ENCODE measurements around the gene MYMX. TPM values are rescaled to one million over a fixed set of nuclear protein-coding genes. Genes with fewer than 3 reads are reported as not detected.

MYMX gene
- total RNA-seq, 4 donors from 2014 or later: not detected

GRCh38 chr6:44226368-44227147 lies 9.8 kb downstream of the MYMX start:
- WGBS, 2 donors: 40 to 52% methylated on average over 15 of the region's 15 CpGs
- Histone ChIP-seq H3K4me3 (peak overlapping the region in 1 of 4 donors; percentile 8), H3K9me3 (no peaks in the 10 kb centered on the region), H3K27me3 (no peaks in the 10 kb centered on the region), H3K36me3 (peaks cover 0 to 23% (median 0%) of the 10 kb centered on the region in 3 donors), H3K27ac (peak overlapping the region in 3 of 4 donors; percentile 60 to 74 (median 70)), H3K4me1 (peaks cover 0 to 94% (median 46%) of the 10 kb centered on the region in 4 donors)
- no peak for DNase-seq (ENCODE audit: low spot score in 2 of 2)
- TF ChIP-seq EP300 (IDR thresholded peaks at IDR 0.05): no peak
- no peak for TF ChIP-seq CTCF (IDR thresholded peaks at IDR 0.05)
- TF ChIP-seq POLR2A (IDR thresholded peaks at IDR 0.05): no peak

- Histone ChIP-seq H3K36me3 (peaks cover 0 to 30% (median 0%) of the 10 kb centered on the region in 3 donors), H3K4me3 (peak overlapping the region in 1 of 4 donors; percentile 8), H3K27ac (peak overlapping the region in 3 of 4 donors; percentile 60 to 74 (median 70)), H3K9me3 (no peaks in the 10 kb centered on the region), H3K4me1 (peaks cover 0 to 87% (median 41%) of the 10 kb centered on the region in 4 donors), H3K27me3 (no peaks in the 10 kb centered on the region)
- no peak for DNase-seq (ENCODE audit: low spot score in 2 of 2)
- TF ChIP-seq EP300 (IDR thresholded peaks at IDR 0.05) (no peak), CTCF (IDR thresholded peaks at IDR 0.05) (no peak), POLR2A (IDR thresholded peaks at IDR 0.05) (no peak)
- 65 to 72% methylated on average over 7 of the region's 7 CpGs for WGBS, 2 donors
These were observed 10.5 kb downstream of the MYMX start for GRCh38 chr6:44227148-44227793.

DNA sequence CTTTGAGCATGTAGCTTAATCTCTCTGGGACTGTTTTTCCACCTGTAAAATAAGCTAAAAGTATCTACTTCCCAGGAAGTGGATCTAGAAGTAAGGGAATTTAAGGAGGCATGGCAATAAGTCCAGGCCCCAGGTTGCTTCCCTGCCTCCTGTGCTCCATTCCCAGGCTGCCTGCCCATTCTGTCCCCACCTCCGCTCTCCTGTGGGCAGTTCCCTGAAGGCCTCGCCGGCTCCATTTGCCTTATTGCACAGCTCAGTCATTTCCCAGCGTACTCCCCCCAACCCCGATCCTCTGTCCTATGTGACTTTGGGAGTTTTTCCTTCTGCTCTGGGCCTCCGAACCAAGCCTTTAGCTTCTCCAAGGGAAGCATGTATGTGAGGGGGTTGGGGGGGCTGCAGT lies 11.3 kb downstream of the MYMX start:
- peak overlapping the region in 2 of 4 donors; percentile 70 to 74 for H3K27ac ChIP-seq
- no peak for TF ChIP-seq CTCF (IDR thresholded peaks at IDR 0.05)
- TF ChIP-seq EP300 (IDR thresholded peaks at IDR 0.05): no peak
- no peak for TF ChIP-seq POLR2A (IDR thresholded peaks at IDR 0.05)
- DNase-seq (ENCODE audit: low spot score in 2 of 2): no peak
- no peaks in the 10 kb centered on the region for H3K27me3 ChIP-seq
- peaks cover 0 to 87% (median 33%) of the 10 kb centered on the region in 4 donors for H3K4me1 ChIP-seq
- WGBS, 2 donors: 76 to 81% methylated on average over 6 of the region's 6 CpGs
- H3K4me3 ChIP-seq: no peak overlapping the region
- H3K36me3 ChIP-seq: peaks cover 0 to 37% (median 0%) of the 10 kb centered on the region in 3 donors
- no peaks in the 10 kb centered on the region for H3K9me3 ChIP-seq

GRCh38 chr6:44228433-44228832 lies 11.7 kb downstream of the MYMX start:
- no peak overlapping the region for H3K4me3 ChIP-seq
- TF ChIP-seq EP300 (IDR thresholded peaks at IDR 0.05) (no peak), CTCF (IDR thresholded peaks at IDR 0.05) (no peak), POLR2A (IDR thresholded peaks at IDR 0.05) (no peak)
- H3K4me1 ChIP-seq: peaks cover 0 to 90% (median 34%) of the 10 kb centered on the region in 4 donors
- 85 to 88% methylated on average over 4 to 6 of the region's 7 CpGs for WGBS, 2 donors
- H3K36me3 ChIP-seq: peaks cover 0 to 37% (median 0%) of the 10 kb centered on the region in 3 donors
- H3K27me3 ChIP-seq: no peaks in the 10 kb centered on the region
- peak overlapping the region in 2 of 4 donors; percentile 28 to 74 for H3K27ac ChIP-seq
- no peak for DNase-seq (ENCODE audit: low spot score in 2 of 2)
- H3K9me3 ChIP-seq: no peaks in the 10 kb centered on the region

GRCh38 chr6:44228836-44229235 lies 12.1 kb downstream of the MYMX start:
- TF ChIP-seq POLR2A (IDR thresholded peaks at IDR 0.05) (no peak), CTCF (IDR thresholded peaks at IDR 0.05) (no peak), EP300 (IDR thresholded peaks at IDR 0.05) (no peak)

More at GRCh38 chr6:44228836-44229235, 12.1 kb downstream of the MYMX start:
- no peaks in the 10 kb centered on the region for H3K27me3 ChIP-seq
- 60 to 74% methylated on average over 5 of the region's 5 CpGs for WGBS, 2 donors
- H3K27ac ChIP-seq: peak overlapping the region in 2 of 4 donors; percentile 28 to 74
- peaks cover 0 to 37% (median 0%) of the 10 kb centered on the region in 3 donors for H3K36me3 ChIP-seq
- H3K4me3 ChIP-seq: no peak overlapping the region
- H3K9me3 ChIP-seq: no peaks in the 10 kb centered on the region
- H3K4me1 ChIP-seq: peaks cover 2 to 90% (median 35%) of the 10 kb centered on the region in 4 donors
- no peak for DNase-seq (ENCODE audit: low spot score in 2 of 2)

Data from tibial nerve (tissue), 4 donors.